ENCODE results near the gene ABCG5.

- no peak for TF ChIP-seq CTCF (conservative IDR thresholded peaks at IDR 0.05; ENCODE audit: low read depth, low read length)
- no peak for TF ChIP-seq RFX5 (IDR thresholded peaks at IDR 0.05; ENCODE audit: low read depth, low read length)
- no peak for TF ChIP-seq NFE2L2 (IDR thresholded peaks at IDR 0.05; ENCODE audit: low read depth, low read length)
- TF ChIP-seq POLR2A (IDR thresholded peaks at IDR 0.05; ENCODE audit: low read depth, low read length): no peak
- no peak for TF ChIP-seq USF2 (IDR thresholded peaks at IDR 0.05; ENCODE audit: low read depth, low read length)
- TF ChIP-seq MXI1 (IDR thresholded peaks at IDR 0.05; ENCODE audit: borderline replicate concordance, low read depth, low read length): peak; percentile 88
- TF ChIP-seq MAFK (IDR thresholded peaks at IDR 0.05; ENCODE audit: low read depth, low read length): no peak
Observed at GRCh38 chr2:43773876-43774613, 64.6 kb downstream of the ABCG5 start, which contains the start of gene DYNC2LI1.

Data from IMR-90 (cell line).